ENCODE measurements around the gene CFDP1.
A peak's percentile ranks its signal among the peaks of the same experiment; 100 is the strongest.

CFDP1 gene

GRCh38 chr16:75244844-75245758, 188.2 kb downstream of the CFDP1 start:
- peaks cover 65% of the 10 kb centered on the region; the same call in 1 of the 2 replicates for H3K4me1 ChIP-seq (ENCODE audit: insufficient read depth, low read length)
- H3K36me3 ChIP-seq (ENCODE audit: insufficient read depth, low read length), result peaks cover 11% of the 10 kb centered on the region

GRCh38 chr16:75244225-75244809, 189.0 kb downstream of the CFDP1 start:
- Histone ChIP-seq H3K9ac (ENCODE audit: low read depth, low read length) (no peak overlapping the region; the same call in 1 of the 2 replicates), H3K9me3 (ENCODE audit: control insufficient read depth, insufficient read depth, low read length) (no peaks in the 10 kb centered on the region), H3K36me3 (ENCODE audit: insufficient read depth, low read length) (peaks cover 11% of the 10 kb centered on the region), H3K4me1 (ENCODE audit: insufficient read depth, low read length) (peaks cover 62% of the 10 kb centered on the region; the same call in 1 of the 2 replicates)

More at GRCh38 chr16:75244844-75245758, 188.2 kb downstream of the CFDP1 start:
- Histone ChIP-seq H3K9ac (ENCODE audit: low read depth, low read length) (peak overlapping the region; percentile 28), H3K9me3 (ENCODE audit: control insufficient read depth, insufficient read depth, low read length) (no peaks in the 10 kb centered on the region)

Measured in ES-I3 (cell line).